Measurements from ENCODE around the gene GULP1. TPM values are rescaled to one million over a fixed set of nuclear protein-coding genes. Genes with fewer than 3 reads are reported as not detected.

Gene GULP1
- total and polyA plus RNA-seq, 2 of the 4 experiments (the other 2 are of a cell fraction) = 24.4 to 40.1 TPM

- Histone ChIP-seq H3K14ac (replicated peaks; ENCODE audit: low read depth, low read length) (peak overlapping the region; percentile 30; the same call in 1 of the 2 replicates), H4K20me1 (ENCODE audit: insufficient read depth, low read length) (no peaks in the 10 kb centered on the region), H3K23ac (ENCODE audit: low read depth, low read length) (no peak overlapping the region), H2AFZ (replicated peaks; ENCODE audit: low read length, poor library complexity) (no peak overlapping the region), H3K9ac (ENCODE audit: low read depth, low read length) (no peak overlapping the region), H2AK5ac (ENCODE audit: low read depth, low read length) (peak overlapping the region; percentile 70; the same call in 1 of the 2 replicates), H3K27me3 (ENCODE audit: control insufficient read depth, insufficient read depth, low read length) (no peaks in the 10 kb centered on the region), H2AK9ac (replicated peaks; ENCODE audit: low read depth, low read length, poor library complexity) (no peak overlapping the region), H3K4me1 (ENCODE audit: control insufficient read depth, insufficient read depth, low read length) (peaks cover 8% of the 10 kb centered on the region), H3K18ac (ENCODE audit: low read depth, low read length) (peak overlapping the region; percentile 63), H3K4me3 (ENCODE audit: insufficient read depth, low read depth, low read length) (no peak overlapping the region), H2BK20ac (ENCODE audit: low read depth, low read length) (peak overlapping the region; percentile 31; the same call in 1 of the 2 replicates), H3K56ac (ENCODE audit: extremely low read depth, insufficient read depth, low read length) (no peak overlapping the region), H3K9me1 (ENCODE audit: insufficient read depth, low read length) (peaks cover 7% of the 10 kb centered on the region), H2BK5ac (ENCODE audit: low read depth, low read length, poor library complexity, severe bottlenecking) (no peak overlapping the region), H2BK120ac (ENCODE audit: low read depth, low read length) (no peak overlapping the region), H3K4ac (ENCODE audit: low read depth, low read length) (peak overlapping the region; percentile 38), H3K27ac (ENCODE audit: insufficient read depth, low read length) (peak overlapping the region; percentile 13; the same call in 1 of the 2 replicates), H2BK15ac (ENCODE audit: low read depth, low read length) (peak overlapping the region; percentile 56; the same call in 2 of the 3 replicates), H4K5ac (ENCODE audit: low read depth, low read length) (no peak overlapping the region), H3K9me3 (ENCODE audit: control insufficient read depth, insufficient read depth, low read length) (no peaks in the 10 kb centered on the region), H4K8ac (ENCODE audit: low read depth in 2 of 2, low read length in 2 of 2) (0 out of 4 replicates have a peak overlapping the region, but pooled peaks of 1 of the 2 experiments have one; percentile 41), H3K4me2 (ENCODE audit: low read depth, low read length) (no peak overlapping the region), H3K36me3 (ENCODE audit: control insufficient read depth, insufficient read depth, low read length) (no peaks in the 10 kb centered on the region), H3K79me1 (ENCODE audit: low read depth in 1 of 2, low read length in 2 of 2) (no peaks in the 10 kb centered on the region), H4K91ac (ENCODE audit: insufficient read depth, low read depth, low read length) (peak overlapping the region; percentile 8; the same call in 1 of the 2 replicates)
- ChIA-PET CTCF (interaction anchor here (0.6 to 0.7 kb wide), 2 partner anchors 12 to 227 kb away, joined by 3 to 4 read pairs; no protein-coding TSS in a partner anchor), POLR2A (ENCODE audit: unreplicated experiment) (interaction anchor here (0.5 kb wide), 1 partner anchor 17 kb away, joined by 6 read pairs; no protein-coding TSS in a partner anchor)
- DNase-seq = no peak
- dilution Hi-C loops (cut with HindIII; ENCODE audit: low sequenced_read_pairs, unreplicated experiment) = no loop called here
- no CpG with 5 or more reads among the region's 2 CpGs for WGBS, 2 experiments (ENCODE audit: extremely low coverage in 2 of 2, insufficient read length in 1 of 2)
- intact Hi-C loops (cut with micrococcal nuclease) = no loop called here
- in situ Hi-C loops (cut with MboI; ENCODE audit: low sequenced_read_pairs) = no loop called here
- TF ChIP-seq RCOR1 (IDR thresholded peaks at IDR 0.05; ENCODE audit: insufficient replicate concordance, low read length) = no peak
- TF ChIP-seq SMC3 (IDR thresholded peaks at IDR 0.05; ENCODE audit: low read depth, low read length) = no peak
- no peak for TF ChIP-seq CHD1 (IDR thresholded peaks at IDR 0.05; ENCODE audit: low read depth, low read length)
- no peak for TF ChIP-seq ELK1 (IDR thresholded peaks at IDR 0.05; ENCODE audit: borderline replicate concordance, low read depth, low read length)
- no peak for TF ChIP-seq MXI1 (IDR thresholded peaks at IDR 0.05; ENCODE audit: borderline replicate concordance, low read depth, low read length)
- TF ChIP-seq NFE2L2 (IDR thresholded peaks at IDR 0.05; ENCODE audit: low read depth, low read length) = no peak
- TF ChIP-seq USF2 (IDR thresholded peaks at IDR 0.05; ENCODE audit: low read depth, low read length) = no peak
- TF ChIP-seq MAFK (IDR thresholded peaks at IDR 0.05; ENCODE audit: low read depth, low read length) = no peak
- no peak for TF ChIP-seq RFX5 (IDR thresholded peaks at IDR 0.05; ENCODE audit: low read depth, low read length)
- TF ChIP-seq FOS (IDR thresholded peaks at IDR 0.05; ENCODE audit: low read depth, low read length) = no peak
- no peak for TF ChIP-seq RAD21 (IDR thresholded peaks at IDR 0.05; ENCODE audit: low read length)
- no peak for TF ChIP-seq BHLHE40 (IDR thresholded peaks at IDR 0.05; ENCODE audit: low read depth, low read length)
- TF ChIP-seq POLR2A (IDR thresholded peaks at IDR 0.05; ENCODE audit: low read depth, low read length) = no peak
- TF ChIP-seq, protein P1, sequence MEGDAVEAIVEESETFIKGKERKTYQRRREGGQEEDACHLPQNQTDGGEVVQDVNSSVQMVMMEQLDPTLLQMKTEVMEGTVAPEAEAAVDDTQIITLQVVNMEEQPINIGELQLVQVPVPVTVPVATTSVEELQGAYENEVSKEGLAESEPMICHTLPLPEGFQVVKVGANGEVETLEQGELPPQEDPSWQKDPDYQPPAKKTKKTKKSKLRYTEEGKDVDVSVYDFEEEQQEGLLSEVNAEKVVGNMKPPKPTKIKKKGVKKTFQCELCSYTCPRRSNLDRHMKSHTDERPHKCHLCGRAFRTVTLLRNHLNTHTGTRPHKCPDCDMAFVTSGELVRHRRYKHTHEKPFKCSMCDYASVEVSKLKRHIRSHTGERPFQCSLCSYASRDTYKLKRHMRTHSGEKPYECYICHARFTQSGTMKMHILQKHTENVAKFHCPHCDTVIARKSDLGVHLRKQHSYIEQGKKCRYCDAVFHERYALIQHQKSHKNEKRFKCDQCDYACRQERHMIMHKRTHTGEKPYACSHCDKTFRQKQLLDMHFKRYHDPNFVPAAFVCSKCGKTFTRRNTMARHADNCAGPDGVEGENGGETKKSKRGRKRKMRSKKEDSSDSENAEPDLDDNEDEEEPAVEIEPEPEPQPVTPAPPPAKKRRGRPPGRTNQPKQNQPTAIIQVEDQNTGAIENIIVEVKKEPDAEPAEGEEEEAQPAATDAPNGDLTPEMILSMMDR (conservative IDR thresholded peaks at IDR 0.05; ENCODE audit: low read depth, low read length) = no peak
- TF ChIP-seq MAZ (IDR thresholded peaks at IDR 0.05; ENCODE audit: borderline replicate concordance, low read depth, low read length) = no peak
- TF ChIP-seq CEBPB (IDR thresholded peaks at IDR 0.05; ENCODE audit: low read depth, low read length) = no peak
- no peak for ATAC-seq (ENCODE audit: low read depth)
- no TSS peak for BruUV-seq (replicated peaks)
These were observed 318.4 kb downstream of the GULP1 start for GRCh38 chr2:188610050-188610444.
